Measurements from ENCODE around the gene FABP6.

Gene FABP6

DNA sequence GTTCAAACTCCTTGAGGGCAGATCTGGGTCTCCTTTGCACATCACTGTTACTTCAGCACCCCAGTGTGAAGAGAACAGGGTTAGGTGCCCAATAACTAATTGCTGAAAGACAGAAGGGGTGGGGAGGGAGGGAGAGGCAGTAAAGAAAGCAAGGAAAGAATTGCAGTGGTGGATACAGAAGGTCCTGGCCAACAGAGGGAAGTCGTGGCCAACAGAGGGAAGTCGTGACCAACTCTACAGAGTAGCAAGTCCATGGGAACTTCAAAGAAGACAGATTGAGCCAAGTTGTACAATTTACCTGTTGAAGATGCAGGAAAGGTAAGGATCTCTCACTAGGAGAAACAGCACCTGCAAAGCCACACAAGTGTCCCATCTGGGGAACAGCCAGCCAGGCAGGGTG, 56.0 kb downstream of the FABP6 start:
- no peak overlapping the region for H3K4me3 ChIP-seq (ENCODE audit: control insufficient read depth, low read depth, low read length)
- DNase-seq (ENCODE audit: low read depth) = no peak
- TF ChIP-seq, protein P1, sequence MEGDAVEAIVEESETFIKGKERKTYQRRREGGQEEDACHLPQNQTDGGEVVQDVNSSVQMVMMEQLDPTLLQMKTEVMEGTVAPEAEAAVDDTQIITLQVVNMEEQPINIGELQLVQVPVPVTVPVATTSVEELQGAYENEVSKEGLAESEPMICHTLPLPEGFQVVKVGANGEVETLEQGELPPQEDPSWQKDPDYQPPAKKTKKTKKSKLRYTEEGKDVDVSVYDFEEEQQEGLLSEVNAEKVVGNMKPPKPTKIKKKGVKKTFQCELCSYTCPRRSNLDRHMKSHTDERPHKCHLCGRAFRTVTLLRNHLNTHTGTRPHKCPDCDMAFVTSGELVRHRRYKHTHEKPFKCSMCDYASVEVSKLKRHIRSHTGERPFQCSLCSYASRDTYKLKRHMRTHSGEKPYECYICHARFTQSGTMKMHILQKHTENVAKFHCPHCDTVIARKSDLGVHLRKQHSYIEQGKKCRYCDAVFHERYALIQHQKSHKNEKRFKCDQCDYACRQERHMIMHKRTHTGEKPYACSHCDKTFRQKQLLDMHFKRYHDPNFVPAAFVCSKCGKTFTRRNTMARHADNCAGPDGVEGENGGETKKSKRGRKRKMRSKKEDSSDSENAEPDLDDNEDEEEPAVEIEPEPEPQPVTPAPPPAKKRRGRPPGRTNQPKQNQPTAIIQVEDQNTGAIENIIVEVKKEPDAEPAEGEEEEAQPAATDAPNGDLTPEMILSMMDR (conservative IDR thresholded peaks at IDR 0.05; ENCODE audit: control insufficient read depth, insufficient read depth, low read depth, low read length) = no peak

DNA sequence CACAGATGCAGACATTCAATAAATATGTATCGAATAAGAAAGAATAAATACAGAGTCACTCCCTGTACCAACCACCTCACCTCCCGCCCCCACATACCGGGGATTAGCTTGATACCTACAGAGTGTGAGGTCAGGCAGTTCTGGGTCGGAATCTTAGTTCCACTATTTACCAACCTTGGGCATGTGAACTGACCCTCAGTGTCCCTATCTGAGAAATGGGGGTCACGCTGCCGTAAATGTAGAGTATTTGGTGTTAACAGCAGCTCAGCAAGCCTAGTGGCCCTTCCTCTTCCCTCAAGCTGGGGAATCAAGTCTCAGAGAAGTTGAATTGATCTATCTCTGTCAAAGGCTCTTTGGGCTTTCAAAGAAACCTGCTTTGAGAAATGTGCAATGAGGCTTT, 57.6 kb downstream of the FABP6 start:
- H3K4me3 ChIP-seq (ENCODE audit: control insufficient read depth, low read depth, low read length) = no peak overlapping the region
- TF ChIP-seq, protein P1 (conservative IDR thresholded peaks at IDR 0.05; ENCODE audit: control insufficient read depth, insufficient read depth, low read depth, low read length) = no peak
- DNase-seq (ENCODE audit: low read depth) = no peak

DNA sequence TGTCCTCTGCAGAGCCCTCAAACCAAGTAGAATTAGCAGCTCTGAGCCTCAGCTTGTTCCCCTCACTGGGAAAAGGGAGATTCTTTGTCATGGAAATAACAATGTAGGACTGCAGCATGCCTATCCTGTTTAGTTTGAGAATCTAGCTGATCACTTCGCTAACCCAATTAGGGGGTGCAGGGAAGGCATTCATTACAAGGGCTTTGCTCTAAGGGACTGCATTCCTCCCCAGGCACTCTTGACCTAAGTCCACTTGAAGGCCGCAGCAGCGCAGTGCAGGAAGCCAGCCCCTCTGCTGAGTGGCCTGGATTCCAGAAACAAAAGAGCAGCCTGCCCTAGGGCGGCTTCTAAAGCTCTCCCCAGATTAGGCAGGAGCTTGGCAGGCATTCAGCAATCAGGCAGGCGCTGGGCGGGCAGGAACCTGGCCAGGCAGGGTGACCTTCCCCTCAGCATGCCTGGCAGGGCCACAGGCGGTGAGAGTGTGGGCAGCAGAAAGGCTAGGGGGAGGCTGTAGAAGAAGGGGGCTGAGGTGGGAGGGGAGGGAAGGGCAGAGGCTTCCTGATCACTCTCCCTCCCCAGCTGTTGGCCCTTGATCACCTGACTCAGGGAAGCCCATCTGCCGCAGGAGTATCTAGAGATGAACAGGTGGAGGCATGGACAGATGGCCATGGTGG, 58.2 kb downstream of the FABP6 start:
- TF ChIP-seq, protein P1 (conservative IDR thresholded peaks at IDR 0.05; ENCODE audit: control insufficient read depth, insufficient read depth, low read depth, low read length) = no peak
- no peak overlapping the region for H3K4me3 ChIP-seq (ENCODE audit: control insufficient read depth, low read depth, low read length)
- no peak for DNase-seq (ENCODE audit: low read depth)

Measured in fibroblast of mammary gland (primary cell).